Measurements from ENCODE around the gene TIGD3.

GRCh38 chr11:65392899-65393298 lies 38.3 kb downstream of the TIGD3 start:
- TF ChIP-seq, protein P1, sequence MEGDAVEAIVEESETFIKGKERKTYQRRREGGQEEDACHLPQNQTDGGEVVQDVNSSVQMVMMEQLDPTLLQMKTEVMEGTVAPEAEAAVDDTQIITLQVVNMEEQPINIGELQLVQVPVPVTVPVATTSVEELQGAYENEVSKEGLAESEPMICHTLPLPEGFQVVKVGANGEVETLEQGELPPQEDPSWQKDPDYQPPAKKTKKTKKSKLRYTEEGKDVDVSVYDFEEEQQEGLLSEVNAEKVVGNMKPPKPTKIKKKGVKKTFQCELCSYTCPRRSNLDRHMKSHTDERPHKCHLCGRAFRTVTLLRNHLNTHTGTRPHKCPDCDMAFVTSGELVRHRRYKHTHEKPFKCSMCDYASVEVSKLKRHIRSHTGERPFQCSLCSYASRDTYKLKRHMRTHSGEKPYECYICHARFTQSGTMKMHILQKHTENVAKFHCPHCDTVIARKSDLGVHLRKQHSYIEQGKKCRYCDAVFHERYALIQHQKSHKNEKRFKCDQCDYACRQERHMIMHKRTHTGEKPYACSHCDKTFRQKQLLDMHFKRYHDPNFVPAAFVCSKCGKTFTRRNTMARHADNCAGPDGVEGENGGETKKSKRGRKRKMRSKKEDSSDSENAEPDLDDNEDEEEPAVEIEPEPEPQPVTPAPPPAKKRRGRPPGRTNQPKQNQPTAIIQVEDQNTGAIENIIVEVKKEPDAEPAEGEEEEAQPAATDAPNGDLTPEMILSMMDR (conservative IDR thresholded peaks at IDR 0.05; ENCODE audit: low read depth, low read length) = no peak
- TF ChIP-seq EZH2phosphoT487 (IDR thresholded peaks at IDR 0.05; ENCODE audit: borderline replicate concordance, low read length) (no peak), EZH2 (IDR thresholded peaks at IDR 0.05; ENCODE audit: low read length, unreplicated experiment) (no peak)
